Activated CD8-positive, alpha-beta memory T cell treated with anti-CD3 and anti-CD28 coated beads for 36 hours (primary cell): Measurements from ENCODE around the gene SLC2A9. TPM values are rescaled to one million over a fixed set of nuclear protein-coding genes. Genes with fewer than 3 reads are reported as not detected.
"Not testable (repeated sequence)": the region's sequence is repeated elsewhere in the genome, so short reads cannot be mapped to it uniquely, and the experiment has no call there.

Experiments
- CTCF ChIA-PET: fragments of 350-600 bp; sonication (Branson Sonifier 250); formaldehyde crosslinking; loops from one replicate; lab custom pipeline; 2021; ENCODE audit warnings: antibody characterized with exemption; lab: Charles Lee
- POLR2A ChIA-PET: fragments of 350-600 bp; sonication (Branson Sonifier 250); formaldehyde crosslinking; loops from one replicate; lab custom pipeline; 2021; ENCODE audit warnings: antibody characterized with exemption; lab: Charles Lee
- total RNA-seq, 2 experiments: library from RNA; stranded (reverse); gene quantifications; one replicate each; pipeline ENCODE4 v1.2.3, GENCODE V29; 2021

SLC2A9 gene
- total RNA-seq, 2 experiments from 2014 or later = 1.4 to 1.6 TPM

DNA sequence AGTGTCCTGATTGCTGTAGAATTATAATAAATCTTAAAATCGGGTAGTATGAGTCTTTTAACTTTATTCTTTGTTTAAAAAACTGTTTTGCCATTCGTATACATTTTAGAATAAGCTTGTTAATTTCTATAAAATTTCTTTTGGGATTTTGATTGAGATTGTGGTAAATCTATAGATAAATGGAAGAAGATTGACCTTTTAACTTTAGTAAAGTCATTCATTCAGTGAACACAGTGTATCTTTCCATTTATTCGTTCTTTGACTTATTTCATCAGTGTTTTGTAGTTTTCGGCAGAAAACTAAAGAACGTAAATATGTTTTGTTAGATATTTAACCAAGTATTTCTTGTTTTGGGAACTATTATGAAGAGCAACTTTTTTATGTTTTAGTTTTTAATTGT, 201.0 kb downstream of the SLC2A9 start:
- ChIA-PET POLR2A (no interaction called here), CTCF (no interaction called here)

DNA sequence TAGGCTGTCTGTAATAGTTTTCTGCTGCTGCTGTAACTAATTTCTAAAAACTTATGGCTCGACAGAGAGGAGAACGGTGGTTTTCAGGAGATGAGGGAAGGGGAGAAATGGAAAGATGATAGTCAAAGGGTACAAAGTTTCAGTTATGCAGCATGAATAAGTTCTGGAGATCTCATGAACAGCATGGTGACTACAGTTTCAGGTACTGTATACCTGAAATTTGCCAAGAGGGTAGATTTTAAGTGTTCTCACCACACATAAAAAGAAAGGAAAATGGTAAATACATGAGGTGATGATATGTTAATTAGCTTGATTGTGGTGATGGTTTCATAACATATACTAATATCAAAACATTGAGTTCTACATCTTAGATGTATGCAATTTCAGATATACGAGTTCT, 205.0 kb downstream of the SLC2A9 start:
- CTCF ChIA-PET = no interaction called here
- POLR2A ChIA-PET = no interaction called here

- CTCF ChIA-PET = no interaction called here
- POLR2A ChIA-PET = no interaction called here
These were observed 208.6 kb downstream of the SLC2A9 start for GRCh38 chr4:9812501-9813340.

DNA sequence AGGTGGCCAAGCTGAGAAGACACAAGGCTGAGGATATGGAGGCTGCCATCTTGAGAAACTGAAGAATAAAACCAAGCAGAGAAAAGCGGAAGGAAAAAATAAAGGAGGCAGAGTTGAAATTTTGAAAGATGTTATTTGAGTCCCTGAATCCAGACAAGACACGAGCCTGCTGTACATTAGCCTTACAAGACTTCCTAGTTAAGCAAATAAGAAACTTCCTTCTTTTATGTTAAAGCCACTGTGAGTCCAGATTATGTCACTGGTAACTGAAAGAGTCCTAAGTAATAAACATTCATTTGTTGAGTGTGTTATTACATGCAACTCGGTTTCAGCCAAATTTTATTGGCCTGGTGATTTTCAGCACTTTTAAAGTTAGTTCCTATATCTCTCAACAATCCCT, 209.5 kb downstream of the SLC2A9 start:
- ChIA-PET CTCF (no interaction called here), POLR2A (no interaction called here)

DNA sequence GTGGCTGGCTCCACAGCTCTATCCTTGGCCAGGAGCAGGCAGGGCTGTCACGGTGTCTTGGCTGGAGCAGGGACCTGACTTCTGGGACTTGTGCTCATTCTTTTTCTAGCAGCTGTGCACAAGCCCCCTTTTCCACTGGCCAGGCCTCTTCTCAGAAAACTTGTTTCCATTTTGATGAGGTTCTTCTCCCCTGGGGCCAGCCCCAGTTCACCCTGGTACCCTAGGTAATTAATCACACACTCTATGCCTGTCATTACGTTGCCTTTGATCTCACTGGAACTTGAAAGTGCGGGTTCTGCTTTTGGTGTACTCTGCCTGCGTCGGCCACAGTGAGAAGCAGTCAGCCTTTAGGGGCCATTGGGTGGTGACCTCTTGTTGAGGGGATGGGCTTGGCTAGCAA, 213.2 kb downstream of the SLC2A9 start:
- ChIA-PET POLR2A (no interaction called here), CTCF (no interaction called here)

DNA sequence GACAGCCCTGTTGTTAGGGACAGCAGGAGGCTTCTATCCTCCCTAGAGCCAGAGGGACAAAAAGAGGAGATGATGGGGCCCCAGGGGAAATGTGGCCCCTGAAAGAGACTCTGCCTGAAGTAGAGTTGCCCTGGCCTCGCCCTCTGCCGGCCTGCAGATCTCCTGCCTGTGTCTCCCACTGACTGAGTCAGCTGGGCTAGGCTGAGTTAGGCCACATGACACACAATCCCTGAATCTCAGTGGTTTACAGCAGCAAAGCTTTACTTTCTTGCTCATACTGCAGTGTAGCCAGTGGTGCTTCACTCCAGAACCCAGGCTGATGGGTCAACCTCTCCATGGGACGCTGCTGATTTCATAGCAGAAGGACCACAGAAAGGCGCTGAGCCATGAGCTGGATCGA, 216.4 kb downstream of the SLC2A9 start:
- ChIA-PET CTCF (no interaction called here), POLR2A (no interaction called here)

DNA sequence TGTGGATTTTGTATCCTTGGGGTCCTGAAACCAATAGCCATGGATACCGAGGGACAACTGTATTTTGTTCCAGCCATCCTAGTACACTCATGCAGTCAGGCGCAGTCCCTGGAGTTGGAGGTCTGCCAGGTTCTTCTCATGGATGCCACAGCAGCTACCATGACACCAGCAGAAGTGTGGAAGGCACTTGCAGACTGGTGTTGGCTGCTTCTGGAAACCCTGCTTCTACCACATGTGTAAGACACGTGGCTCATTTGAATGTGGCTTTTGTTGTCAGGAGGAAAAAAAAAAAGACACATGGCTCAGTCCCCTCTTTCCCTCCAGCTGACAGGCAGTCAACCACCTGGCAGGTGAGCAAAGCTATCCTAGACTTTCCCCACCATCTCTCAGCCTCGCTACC, 220.4 kb downstream of the SLC2A9 start:
- ChIA-PET POLR2A (no interaction called here), CTCF (interaction anchor here (0.6 kb wide), 1 partner anchor 265 kb away, joined by 3 read pairs; no protein-coding TSS in a partner anchor)

- POLR2A ChIA-PET, CTCF ChIA-PET: not testable (repeated sequence)
These were observed 224.7 kb downstream of the SLC2A9 start for GRCh38 chr4:9796641-9797040.

- POLR2A ChIA-PET = no interaction called here
These were observed 228.9 kb downstream of the SLC2A9 start for GRCh38 chr4:9792381-9792780.

GRCh38 chr4:9785891-9786290, 235.4 kb downstream of the SLC2A9 start:
- CTCF ChIA-PET, POLR2A ChIA-PET: not testable (repeated sequence)

More at GRCh38 chr4:9792381-9792780, 228.9 kb downstream of the SLC2A9 start:
- CTCF ChIA-PET = no interaction called here

DNA sequence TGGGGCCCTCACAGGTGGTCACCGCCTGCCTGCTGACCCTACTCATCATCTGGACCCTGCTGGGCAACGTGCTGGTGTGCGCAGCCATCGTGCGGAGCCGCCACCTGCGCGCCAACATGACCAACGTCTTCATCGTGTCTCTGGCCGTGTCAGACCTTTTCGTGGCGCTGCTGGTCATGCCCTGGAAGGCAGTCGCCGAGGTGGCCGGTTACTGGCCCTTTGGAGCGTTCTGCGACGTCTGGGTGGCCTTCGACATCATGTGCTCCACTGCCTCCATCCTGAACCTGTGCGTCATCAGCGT, 239.2 kb downstream of the SLC2A9 start:
- ChIA-PET POLR2A (no interaction called here), CTCF (interaction anchor here (1.4 kb wide), 1 partner anchor 78 kb away, joined by 3 read pairs; no protein-coding TSS in a partner anchor)

- POLR2A ChIA-PET = no interaction called here
- CTCF ChIA-PET = interaction anchor here (1.4 kb wide), 1 partner anchor 77 kb away, joined by 3 read pairs; no protein-coding TSS in a partner anchor
These were observed 239.8 kb downstream of the SLC2A9 start, which contains the start of gene DRD5 for GRCh38 chr4:9781343-9782135. Gene DRD5, plus strand, starts transcription at chr4:9781634. Its CDS starts 396 bp downstream, at chr4:9782030.

Other genes with a start within 250 kb of the SLC2A9 start
- not detected for gene DRD5, start 239.9 kb downstream of the SLC2A9 start, total RNA-seq
- 100 to 1,000 TPM; 397 to 413 TPM for gene WDR1, start 95.3 kb upstream of the SLC2A9 start, total RNA-seq